ENCODE measurements around the gene LTBR. TPM values are rescaled to one million over a fixed set of nuclear protein-coding genes. Genes with fewer than 3 reads are reported as not detected.

Gene LTBR
- total RNA-seq, 3 donors from 2014 or later (not counting 1 experiment from before 2014, with no cell fraction given) = 3.7 to 5.8 (median 4.4) TPM

- WGBS (ENCODE audit: insufficient coverage) = 53% methylated on average over 8 of the region's 8 CpGs
- H3K36me3 Mint-ChIP-seq = no peaks in the 10 kb centered on the region
- H3K4me1 Mint-ChIP-seq = peaks cover 41 to 68% of the 10 kb centered on the region in 2 donors
- no peak overlapping the region for H3K4me3 Mint-ChIP-seq
- H3K4me3 ChIP-seq (ENCODE audit: low read length) = no peak overlapping the region
- intact Hi-C loops (cut with micrococcal nuclease) = no loop called here
- H3K9me3 ChIP-seq (ENCODE audit: control insufficient read depth, insufficient read depth, low read length) = no peaks in the 10 kb centered on the region
- no peaks in the 10 kb centered on the region for H3K27me3 Mint-ChIP-seq (ENCODE audit: low read depth in 2 of 2)
- DNase-seq = no peak
- no peak overlapping the region for H3K27ac Mint-ChIP-seq
- no peaks in the 10 kb centered on the region for H3K27me3 ChIP-seq (ENCODE audit: control insufficient read depth, insufficient read depth, low read length)
- no peak for TF ChIP-seq CTCF (IDR thresholded peaks at IDR 0.05)
- H3K27ac ChIP-seq (ENCODE audit: low read length) = no peak overlapping the region
- H3K4me1 ChIP-seq (ENCODE audit: control insufficient read depth, insufficient read depth, low read length) = peaks cover 47% of the 10 kb centered on the region
- no peaks in the 10 kb centered on the region for H3K9me3 Mint-ChIP-seq
- H3K36me3 ChIP-seq (ENCODE audit: control insufficient read depth, insufficient read depth, low read length) = no peaks in the 10 kb centered on the region
- no peak for ATAC-seq
Observed at GRCh38 chr12:6372403-6373003, 11.5 kb upstream of the LTBR start.

- peaks cover 43% of the 10 kb centered on the region for H3K4me1 ChIP-seq (ENCODE audit: control insufficient read depth, insufficient read depth, low read length)
- ATAC-seq = no peak
- H3K9me3 ChIP-seq (ENCODE audit: control insufficient read depth, insufficient read depth, low read length) = no peaks in the 10 kb centered on the region
- no peaks in the 10 kb centered on the region for H3K27me3 Mint-ChIP-seq (ENCODE audit: low read depth in 2 of 2)
- no peak overlapping the region for H3K4me3 Mint-ChIP-seq
- H3K27me3 ChIP-seq (ENCODE audit: control insufficient read depth, insufficient read depth, low read length) = no peaks in the 10 kb centered on the region
- peaks cover 38 to 63% of the 10 kb centered on the region in 2 donors for H3K4me1 Mint-ChIP-seq
- DNase-seq = no peak
- H3K4me3 ChIP-seq (ENCODE audit: low read length) = no peak overlapping the region
- intact Hi-C loops (cut with micrococcal nuclease) = no loop called here
- no peaks in the 10 kb centered on the region for H3K36me3 Mint-ChIP-seq
- no peak for TF ChIP-seq CTCF (IDR thresholded peaks at IDR 0.05)
- H3K9me3 Mint-ChIP-seq = no peaks in the 10 kb centered on the region
- H3K27ac Mint-ChIP-seq = no peak overlapping the region
- no peak overlapping the region for H3K27ac ChIP-seq (ENCODE audit: low read length)
- 85% methylated on average over 14 of the region's 14 CpGs for WGBS (ENCODE audit: insufficient coverage)
- no peaks in the 10 kb centered on the region for H3K36me3 ChIP-seq (ENCODE audit: control insufficient read depth, insufficient read depth, low read length)
Observed at GRCh38 chr12:6373022-6373787, 10.8 kb upstream of the LTBR start.

GRCh38 chr12:6374028-6374785, 9.8 kb upstream of the LTBR start:
- peaks cover 29 to 53% of the 10 kb centered on the region in 2 donors for H3K4me1 Mint-ChIP-seq
- no peak for DNase-seq
- Histone ChIP-seq H3K4me1 (ENCODE audit: control insufficient read depth, insufficient read depth, low read length) (peaks cover 33% of the 10 kb centered on the region), H3K9me3 (ENCODE audit: control insufficient read depth, insufficient read depth, low read length) (no peaks in the 10 kb centered on the region), H3K27me3 (ENCODE audit: control insufficient read depth, insufficient read depth, low read length) (no peaks in the 10 kb centered on the region), H3K4me3 (ENCODE audit: low read length) (no peak overlapping the region), H3K36me3 (ENCODE audit: control insufficient read depth, insufficient read depth, low read length) (no peaks in the 10 kb centered on the region), H3K27ac (ENCODE audit: low read length) (no peak overlapping the region)
- H3K36me3 Mint-ChIP-seq = no peaks in the 10 kb centered on the region
- WGBS (ENCODE audit: insufficient coverage) = 96% methylated on average over 24 of the region's 24 CpGs
- H3K9me3 Mint-ChIP-seq = no peaks in the 10 kb centered on the region
- TF ChIP-seq CTCF (IDR thresholded peaks at IDR 0.05) = no peak
- intact Hi-C loops (cut with micrococcal nuclease) = no loop called here
- no peak for ATAC-seq
- no peaks in the 10 kb centered on the region for H3K27me3 Mint-ChIP-seq (ENCODE audit: low read depth in 2 of 2)
- H3K4me3 Mint-ChIP-seq = no peak overlapping the region
- no peak overlapping the region for H3K27ac Mint-ChIP-seq
